ENCODE results near the gene UBE3B. TPM values are rescaled to one million over a fixed set of nuclear protein-coding genes. Genes with fewer than 3 reads are reported as not detected.

The UBE3B gene
- total RNA-seq, 4 donors from 2014 or later, result 42.4 to 59.2 (median 49.1) TPM

GRCh38 chr12:109524466-109525278, 47.2 kb downstream of the UBE3B start:
- intact Hi-C loops (cut with DNase I), result no loop called here
- Histone ChIP-seq H3K27ac (replicated peaks in 1 of 4) (no peak overlapping the region), H3K4me3 (no peak overlapping the region), H3K36me3 (peaks cover 63 to 100% (median 94%) of the 10 kb centered on the region in 4 donors), H3K4me1 (peaks cover 0 to 8% (median 5%) of the 10 kb centered on the region in 4 donors), H3K27me3 (no peaks in the 10 kb centered on the region), H3K9me3 (no peaks in the 10 kb centered on the region)
- no peak for TF ChIP-seq POLR2AphosphoS5 (IDR thresholded peaks at IDR 0.05)
- TF ChIP-seq CTCF (IDR thresholded peaks at IDR 0.05), result no peak
- no peak for TF ChIP-seq EP300 (IDR thresholded peaks at IDR 0.05)
- TF ChIP-seq POLR2A (IDR thresholded peaks at IDR 0.05; ENCODE audit: low read depth), result no peak
- DNase-seq (ENCODE audit: extremely low spot score), result no peak
- 88% methylated on average over 26 of the region's 26 CpGs for WGBS

- intact Hi-C loops (cut with DNase I), result no loop called here
- Histone ChIP-seq H3K27ac (replicated peaks in 1 of 4) (no peak overlapping the region), H3K27me3 (no peaks in the 10 kb centered on the region), H3K9me3 (no peaks in the 10 kb centered on the region), H3K4me3 (no peak overlapping the region), H3K4me1 (peaks cover 0 to 3% (median under 1%) of the 10 kb centered on the region in 4 donors), H3K36me3 (peaks cover 63 to 100% (median 97%) of the 10 kb centered on the region in 4 donors)
- WGBS, result 100% methylated on average over 2 of the region's 3 CpGs
- no peak for DNase-seq (ENCODE audit: extremely low spot score)
- TF ChIP-seq EP300 (IDR thresholded peaks at IDR 0.05) (no peak), CTCF (IDR thresholded peaks at IDR 0.05) (no peak), POLR2AphosphoS5 (IDR thresholded peaks at IDR 0.05) (no peak), POLR2A (IDR thresholded peaks at IDR 0.05; ENCODE audit: low read depth) (no peak)
These were observed 47.8 kb downstream of the UBE3B start for GRCh38 chr12:109525279-109525585.

- peaks cover 58 to 100% (median 99%) of the 10 kb centered on the region in 4 donors for H3K36me3 ChIP-seq
- intact Hi-C loops (cut with DNase I), result no loop called here
- no peaks in the 10 kb centered on the region for H3K27me3 ChIP-seq
These were observed 50.2 kb downstream of the UBE3B start for GRCh38 chr12:109527489-109528123.

More at GRCh38 chr12:109527489-109528123, 50.2 kb downstream of the UBE3B start:
- no peak overlapping the region for H3K4me3 ChIP-seq
- no peaks in the 10 kb centered on the region for H3K9me3 ChIP-seq
- H3K4me1 ChIP-seq, result no peaks in the 10 kb centered on the region
- TF ChIP-seq POLR2A (IDR thresholded peaks at IDR 0.05; ENCODE audit: low read depth) (no peak), EP300 (IDR thresholded peaks at IDR 0.05) (no peak), POLR2AphosphoS5 (IDR thresholded peaks at IDR 0.05) (no peak), CTCF (IDR thresholded peaks at IDR 0.05) (no peak)
- no peak overlapping the region for H3K27ac ChIP-seq (replicated peaks in 1 of 4)
- WGBS, result 90% methylated on average over 7 of the region's 8 CpGs
- no peak for DNase-seq (ENCODE audit: extremely low spot score)
